ENCODE data around the gene CACNG4. TPM values are rescaled to one million over a fixed set of nuclear protein-coding genes. Genes with fewer than 3 reads are reported as not detected.

The CACNG4 gene
- total and polyA plus RNA-seq, 2 experiments from 2014 or later, result 1.6 to 4.1 TPM

DNA sequence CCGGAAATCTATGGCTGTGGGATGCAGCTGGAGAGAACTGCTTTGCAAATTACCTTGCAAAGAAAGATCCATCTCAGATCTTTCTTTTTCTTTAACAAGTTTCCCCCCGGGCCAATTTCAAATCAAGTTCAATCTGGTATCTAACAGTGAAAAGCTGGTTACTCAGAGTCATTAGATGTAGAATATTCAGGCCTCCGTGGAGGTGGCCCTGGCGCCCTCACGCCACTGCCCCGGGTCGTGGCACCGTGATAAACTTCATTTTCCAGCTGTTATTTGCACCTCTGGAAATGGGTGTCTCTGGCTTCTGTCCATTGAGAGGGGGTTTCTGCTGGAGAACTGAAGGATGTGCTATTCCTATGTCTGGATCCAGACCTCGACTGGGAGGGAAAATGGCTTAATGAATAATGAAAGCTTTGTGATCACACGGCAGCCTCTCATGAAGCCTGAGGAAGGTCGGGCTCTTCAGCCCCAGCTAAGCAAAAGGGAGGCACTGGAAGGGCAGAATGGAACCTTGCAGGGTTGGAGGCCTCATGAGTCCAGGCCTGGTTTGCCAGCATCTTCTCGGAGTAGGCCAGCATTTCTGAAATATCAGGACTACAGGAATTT lies 30.5 kb downstream of the CACNG4 start:
- no peak for DNase-seq (ENCODE audit: low spot score)
- H3K79me2 ChIP-seq (replicated peaks; ENCODE audit: insufficient read depth), result no peaks in the 10 kb centered on the region
- Mint-ChIP-seq H3K36me3 (ENCODE audit: low read depth) (no peaks in the 10 kb centered on the region), H3K4me1 (no peaks in the 10 kb centered on the region), H3K9me3 (no peaks in the 10 kb centered on the region), H3K27ac (no peak overlapping the region), H3K27me3 (ENCODE audit: insufficient read depth, low read depth, poor library complexity) (peaks cover 1% of the 10 kb centered on the region), H3K4me3 (no peak overlapping the region)
- H3F3A ChIP-seq (replicated peaks; ENCODE audit: low read depth), result no peaks in the 10 kb centered on the region
- H3K9me2 ChIP-seq (ENCODE audit: insufficient read depth), result no peaks in the 10 kb centered on the region
- no peak overlapping the region for H3K27ac ChIP-seq (ENCODE audit: low read depth)
- no peaks in the 10 kb centered on the region for H3K4me1 ChIP-seq (ENCODE audit: insufficient read depth)
- H3K4me3 ChIP-seq, result no peak overlapping the region
- no peaks in the 10 kb centered on the region for H3K36me3 ChIP-seq (ENCODE audit: insufficient read depth)
- H3K27me3 ChIP-seq (ENCODE audit: insufficient read depth), result no peaks in the 10 kb centered on the region
- TF ChIP-seq, protein P1, sequence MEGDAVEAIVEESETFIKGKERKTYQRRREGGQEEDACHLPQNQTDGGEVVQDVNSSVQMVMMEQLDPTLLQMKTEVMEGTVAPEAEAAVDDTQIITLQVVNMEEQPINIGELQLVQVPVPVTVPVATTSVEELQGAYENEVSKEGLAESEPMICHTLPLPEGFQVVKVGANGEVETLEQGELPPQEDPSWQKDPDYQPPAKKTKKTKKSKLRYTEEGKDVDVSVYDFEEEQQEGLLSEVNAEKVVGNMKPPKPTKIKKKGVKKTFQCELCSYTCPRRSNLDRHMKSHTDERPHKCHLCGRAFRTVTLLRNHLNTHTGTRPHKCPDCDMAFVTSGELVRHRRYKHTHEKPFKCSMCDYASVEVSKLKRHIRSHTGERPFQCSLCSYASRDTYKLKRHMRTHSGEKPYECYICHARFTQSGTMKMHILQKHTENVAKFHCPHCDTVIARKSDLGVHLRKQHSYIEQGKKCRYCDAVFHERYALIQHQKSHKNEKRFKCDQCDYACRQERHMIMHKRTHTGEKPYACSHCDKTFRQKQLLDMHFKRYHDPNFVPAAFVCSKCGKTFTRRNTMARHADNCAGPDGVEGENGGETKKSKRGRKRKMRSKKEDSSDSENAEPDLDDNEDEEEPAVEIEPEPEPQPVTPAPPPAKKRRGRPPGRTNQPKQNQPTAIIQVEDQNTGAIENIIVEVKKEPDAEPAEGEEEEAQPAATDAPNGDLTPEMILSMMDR (conservative IDR thresholded peaks at IDR 0.05; ENCODE audit: low read depth in 2 of 2), result no peak
- no peak for TF ChIP-seq CREB1 (CRISPR knock-in tag; IDR thresholded peaks at IDR 0.05; ENCODE audit: low read depth)
- TF ChIP-seq NANOG (IDR thresholded peaks at IDR 0.05; ENCODE audit: borderline replicate concordance), result no peak
- no peak for TF ChIP-seq STAT1 (IDR thresholded peaks at IDR 0.05; ENCODE audit: unreplicated experiment)
- no peak for TF ChIP-seq EZH2phosphoT487 (IDR thresholded peaks at IDR 0.05; ENCODE audit: unreplicated experiment)
- TF ChIP-seq, protein P2, sequence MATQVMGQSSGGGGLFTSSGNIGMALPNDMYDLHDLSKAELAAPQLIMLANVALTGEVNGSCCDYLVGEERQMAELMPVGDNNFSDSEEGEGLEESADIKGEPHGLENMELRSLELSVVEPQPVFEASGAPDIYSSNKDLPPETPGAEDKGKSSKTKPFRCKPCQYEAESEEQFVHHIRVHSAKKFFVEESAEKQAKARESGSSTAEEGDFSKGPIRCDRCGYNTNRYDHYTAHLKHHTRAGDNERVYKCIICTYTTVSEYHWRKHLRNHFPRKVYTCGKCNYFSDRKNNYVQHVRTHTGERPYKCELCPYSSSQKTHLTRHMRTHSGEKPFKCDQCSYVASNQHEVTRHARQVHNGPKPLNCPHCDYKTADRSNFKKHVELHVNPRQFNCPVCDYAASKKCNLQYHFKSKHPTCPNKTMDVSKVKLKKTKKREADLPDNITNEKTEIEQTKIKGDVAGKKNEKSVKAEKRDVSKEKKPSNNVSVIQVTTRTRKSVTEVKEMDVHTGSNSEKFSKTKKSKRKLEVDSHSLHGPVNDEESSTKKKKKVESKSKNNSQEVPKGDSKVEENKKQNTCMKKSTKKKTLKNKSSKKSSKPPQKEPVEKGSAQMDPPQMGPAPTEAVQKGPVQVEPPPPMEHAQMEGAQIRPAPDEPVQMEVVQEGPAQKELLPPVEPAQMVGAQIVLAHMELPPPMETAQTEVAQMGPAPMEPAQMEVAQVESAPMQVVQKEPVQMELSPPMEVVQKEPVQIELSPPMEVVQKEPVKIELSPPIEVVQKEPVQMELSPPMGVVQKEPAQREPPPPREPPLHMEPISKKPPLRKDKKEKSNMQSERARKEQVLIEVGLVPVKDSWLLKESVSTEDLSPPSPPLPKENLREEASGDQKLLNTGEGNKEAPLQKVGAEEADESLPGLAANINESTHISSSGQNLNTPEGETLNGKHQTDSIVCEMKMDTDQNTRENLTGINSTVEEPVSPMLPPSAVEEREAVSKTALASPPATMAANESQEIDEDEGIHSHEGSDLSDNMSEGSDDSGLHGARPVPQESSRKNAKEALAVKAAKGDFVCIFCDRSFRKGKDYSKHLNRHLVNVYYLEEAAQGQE (IDR thresholded peaks at IDR 0.05; ENCODE audit: unreplicated experiment), result no peak
- TF ChIP-seq POLR2AphosphoS5 (IDR thresholded peaks at IDR 0.05; ENCODE audit: low read depth), result no peak
- TF ChIP-seq EZH2 (IDR thresholded peaks at IDR 0.05; ENCODE audit: low read depth, unreplicated experiment), result no peak
- no peak for TF ChIP-seq ZNF114 (CRISPR knock-in tag; IDR thresholded peaks at IDR 0.05)
- TF ChIP-seq, protein P3, sequence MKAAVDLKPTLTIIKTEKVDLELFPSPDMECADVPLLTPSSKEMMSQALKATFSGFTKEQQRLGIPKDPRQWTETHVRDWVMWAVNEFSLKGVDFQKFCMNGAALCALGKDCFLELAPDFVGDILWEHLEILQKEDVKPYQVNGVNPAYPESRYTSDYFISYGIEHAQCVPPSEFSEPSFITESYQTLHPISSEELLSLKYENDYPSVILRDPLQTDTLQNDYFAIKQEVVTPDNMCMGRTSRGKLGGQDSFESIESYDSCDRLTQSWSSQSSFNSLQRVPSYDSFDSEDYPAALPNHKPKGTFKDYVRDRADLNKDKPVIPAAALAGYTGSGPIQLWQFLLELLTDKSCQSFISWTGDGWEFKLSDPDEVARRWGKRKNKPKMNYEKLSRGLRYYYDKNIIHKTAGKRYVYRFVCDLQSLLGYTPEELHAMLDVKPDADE (IDR thresholded peaks at IDR 0.05), result no peak
- no peak for TF ChIP-seq ZNF331 (CRISPR knock-in tag; IDR thresholded peaks at IDR 0.05; ENCODE audit: low read depth)
- TF ChIP-seq, protein P4, sequence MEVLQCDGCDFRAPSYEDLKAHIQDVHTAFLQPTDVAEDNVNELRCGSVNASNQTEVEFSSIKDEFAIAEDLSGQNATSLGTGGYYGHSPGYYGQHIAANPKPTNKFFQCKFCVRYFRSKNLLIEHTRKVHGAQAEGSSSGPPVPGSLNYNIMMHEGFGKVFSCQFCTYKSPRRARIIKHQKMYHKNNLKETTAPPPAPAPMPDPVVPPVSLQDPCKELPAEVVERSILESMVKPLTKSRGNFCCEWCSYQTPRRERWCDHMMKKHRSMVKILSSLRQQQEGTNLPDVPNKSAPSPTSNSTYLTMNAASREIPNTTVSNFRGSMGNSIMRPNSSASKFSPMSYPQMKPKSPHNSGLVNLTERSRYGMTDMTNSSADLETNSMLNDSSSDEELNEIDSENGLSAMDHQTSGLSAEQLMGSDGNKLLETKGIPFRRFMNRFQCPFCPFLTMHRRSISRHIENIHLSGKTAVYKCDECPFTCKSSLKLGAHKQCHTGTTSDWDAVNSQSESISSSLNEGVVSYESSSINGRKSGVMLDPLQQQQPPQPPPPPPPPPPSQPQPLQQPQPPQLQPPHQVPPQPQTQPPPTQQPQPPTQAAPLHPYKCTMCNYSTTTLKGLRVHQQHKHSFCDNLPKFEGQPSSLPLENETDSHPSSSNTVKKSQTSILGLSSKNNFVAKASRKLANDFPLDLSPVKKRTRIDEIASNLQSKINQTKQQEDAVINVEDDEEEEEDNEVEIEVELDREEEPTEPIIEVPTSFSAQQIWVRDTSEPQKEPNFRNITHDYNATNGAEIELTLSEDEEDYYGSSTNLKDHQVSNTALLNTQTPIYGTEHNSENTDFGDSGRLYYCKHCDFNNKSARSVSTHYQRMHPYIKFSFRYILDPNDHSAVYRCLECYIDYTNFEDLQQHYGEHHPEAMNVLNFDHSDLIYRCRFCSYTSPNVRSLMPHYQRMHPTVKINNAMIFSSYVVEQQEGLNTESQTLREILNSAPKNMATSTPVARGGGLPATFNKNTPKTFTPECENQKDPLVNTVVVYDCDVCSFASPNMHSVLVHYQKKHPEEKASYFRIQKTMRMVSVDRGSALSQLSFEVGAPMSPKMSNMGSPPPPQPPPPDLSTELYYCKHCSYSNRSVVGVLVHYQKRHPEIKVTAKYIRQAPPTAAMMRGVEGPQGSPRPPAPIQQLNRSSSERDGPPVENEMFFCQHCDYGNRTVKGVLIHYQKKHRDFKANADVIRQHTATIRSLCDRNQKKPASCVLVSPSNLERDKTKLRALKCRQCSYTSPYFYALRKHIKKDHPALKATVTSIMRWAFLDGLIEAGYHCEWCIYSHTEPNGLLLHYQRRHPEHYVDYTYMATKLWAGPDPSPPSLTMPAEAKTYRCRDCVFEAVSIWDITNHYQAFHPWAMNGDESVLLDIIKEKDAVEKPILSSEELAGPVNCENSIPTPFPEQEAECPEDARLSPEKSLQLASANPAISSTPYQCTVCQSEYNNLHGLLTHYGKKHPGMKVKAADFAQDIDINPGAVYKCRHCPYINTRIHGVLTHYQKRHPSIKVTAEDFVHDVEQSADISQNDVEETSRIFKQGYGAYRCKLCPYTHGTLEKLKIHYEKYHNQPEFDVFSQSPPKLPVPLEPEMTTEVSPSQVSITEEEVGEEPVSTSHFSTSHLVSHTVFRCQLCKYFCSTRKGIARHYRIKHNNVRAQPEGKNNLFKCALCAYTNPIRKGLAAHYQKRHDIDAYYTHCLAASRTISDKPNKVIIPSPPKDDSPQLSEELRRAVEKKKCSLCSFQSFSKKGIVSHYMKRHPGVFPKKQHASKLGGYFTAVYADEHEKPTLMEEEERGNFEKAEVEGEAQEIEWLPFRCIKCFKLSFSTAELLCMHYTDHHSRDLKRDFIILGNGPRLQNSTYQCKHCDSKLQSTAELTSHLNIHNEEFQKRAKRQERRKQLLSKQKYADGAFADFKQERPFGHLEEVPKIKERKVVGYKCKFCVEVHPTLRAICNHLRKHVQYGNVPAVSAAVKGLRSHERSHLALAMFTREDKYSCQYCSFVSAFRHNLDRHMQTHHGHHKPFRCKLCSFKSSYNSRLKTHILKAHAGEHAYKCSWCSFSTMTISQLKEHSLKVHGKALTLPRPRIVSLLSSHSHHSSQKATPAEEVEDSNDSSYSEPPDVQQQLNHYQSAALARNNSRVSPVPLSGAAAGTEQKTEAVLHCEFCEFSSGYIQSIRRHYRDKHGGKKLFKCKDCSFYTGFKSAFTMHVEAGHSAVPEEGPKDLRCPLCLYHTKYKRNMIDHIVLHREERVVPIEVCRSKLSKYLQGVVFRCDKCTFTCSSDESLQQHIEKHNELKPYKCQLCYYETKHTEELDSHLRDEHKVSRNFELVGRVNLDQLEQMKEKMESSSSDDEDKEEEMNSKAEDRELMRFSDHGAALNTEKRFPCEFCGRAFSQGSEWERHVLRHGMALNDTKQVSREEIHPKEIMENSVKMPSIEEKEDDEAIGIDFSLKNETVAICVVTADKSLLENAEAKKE (CRISPR knock-in tag; IDR thresholded peaks at IDR 0.05), result no peak
- TF ChIP-seq JUNB (IDR thresholded peaks at IDR 0.05; ENCODE audit: unreplicated experiment), result no peak
- no peak for ATAC-seq
- no peaks in the 10 kb centered on the region for H4K20me1 ChIP-seq (replicated peaks; ENCODE audit: insufficient read depth)
- H3K4me2 ChIP-seq, result no peak overlapping the region
- H2AFZ ChIP-seq, result no peak overlapping the region

Measured in GM23338 (cell line).